Ishikawa (cell line): ENCODE results near the gene EIF4E3.

Experiments used
- EGR1 ChIP-seq: IDR thresholded peaks from 2 replicates; pipeline ENCODE4 v1.6.1; 2012
- EP300 ChIP-seq: IDR thresholded peaks from 2 replicates; pipeline ENCODE4 v1.6.1; 2012; ENCODE audit warnings: borderline replicate concordance
- TAF1 ChIP-seq: IDR thresholded peaks from 2 replicates; pipeline ENCODE4 v1.6.1; 2012; ENCODE audit warnings: low read depth, mild to moderate bottlenecking
- YY1 ChIP-seq: IDR thresholded peaks from 2 replicates; pipeline ENCODE4 v1.6.1; 2012; ENCODE audit warnings: low read depth
- TF ChIP-seq, protein P1 (sequence below): IDR thresholded peaks from 2 replicates; pipeline ENCODE4 v1.6.1; 2012; ENCODE audit warnings: low read depth, mild to moderate bottlenecking

DNA sequence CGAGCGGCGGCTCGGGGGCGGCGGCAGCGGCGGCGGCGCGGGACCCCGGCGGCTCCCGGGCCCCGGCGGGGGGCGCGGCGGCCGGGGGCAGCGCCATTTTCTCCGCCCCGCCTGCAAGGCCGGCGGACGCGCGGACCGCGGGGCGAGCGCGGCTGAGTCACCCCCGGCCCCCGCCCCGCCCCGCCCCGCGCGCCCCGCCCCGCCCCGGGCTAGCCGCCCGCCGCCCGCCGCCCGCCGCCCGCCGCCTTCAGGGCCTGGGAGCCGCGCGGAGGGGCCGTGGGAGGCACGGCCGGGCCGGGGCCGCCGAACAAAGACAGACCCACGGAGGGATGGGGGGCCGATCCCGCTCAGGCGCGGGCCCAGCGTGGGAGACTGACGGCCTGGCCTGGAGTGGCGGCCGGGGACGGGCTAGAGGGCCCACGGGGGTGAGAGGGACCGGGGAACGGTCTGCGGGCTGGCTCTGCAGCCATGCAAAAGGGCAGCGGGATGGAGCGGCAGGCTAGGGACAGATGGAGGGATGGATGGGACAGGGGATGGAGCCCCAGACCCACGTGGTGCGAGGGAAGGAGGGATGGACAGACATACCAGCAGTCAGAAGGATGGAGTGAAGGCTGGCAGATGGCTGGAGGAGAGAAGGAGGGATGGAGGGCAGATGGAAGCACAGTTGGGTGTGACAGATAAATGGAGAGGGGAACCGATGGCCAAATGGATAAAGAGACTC lies at the start of gene EIF4E3:
- peak; percentile 67; the same call in 1 of the 2 replicates for TF ChIP-seq YY1
- TF ChIP-seq, protein P1, sequence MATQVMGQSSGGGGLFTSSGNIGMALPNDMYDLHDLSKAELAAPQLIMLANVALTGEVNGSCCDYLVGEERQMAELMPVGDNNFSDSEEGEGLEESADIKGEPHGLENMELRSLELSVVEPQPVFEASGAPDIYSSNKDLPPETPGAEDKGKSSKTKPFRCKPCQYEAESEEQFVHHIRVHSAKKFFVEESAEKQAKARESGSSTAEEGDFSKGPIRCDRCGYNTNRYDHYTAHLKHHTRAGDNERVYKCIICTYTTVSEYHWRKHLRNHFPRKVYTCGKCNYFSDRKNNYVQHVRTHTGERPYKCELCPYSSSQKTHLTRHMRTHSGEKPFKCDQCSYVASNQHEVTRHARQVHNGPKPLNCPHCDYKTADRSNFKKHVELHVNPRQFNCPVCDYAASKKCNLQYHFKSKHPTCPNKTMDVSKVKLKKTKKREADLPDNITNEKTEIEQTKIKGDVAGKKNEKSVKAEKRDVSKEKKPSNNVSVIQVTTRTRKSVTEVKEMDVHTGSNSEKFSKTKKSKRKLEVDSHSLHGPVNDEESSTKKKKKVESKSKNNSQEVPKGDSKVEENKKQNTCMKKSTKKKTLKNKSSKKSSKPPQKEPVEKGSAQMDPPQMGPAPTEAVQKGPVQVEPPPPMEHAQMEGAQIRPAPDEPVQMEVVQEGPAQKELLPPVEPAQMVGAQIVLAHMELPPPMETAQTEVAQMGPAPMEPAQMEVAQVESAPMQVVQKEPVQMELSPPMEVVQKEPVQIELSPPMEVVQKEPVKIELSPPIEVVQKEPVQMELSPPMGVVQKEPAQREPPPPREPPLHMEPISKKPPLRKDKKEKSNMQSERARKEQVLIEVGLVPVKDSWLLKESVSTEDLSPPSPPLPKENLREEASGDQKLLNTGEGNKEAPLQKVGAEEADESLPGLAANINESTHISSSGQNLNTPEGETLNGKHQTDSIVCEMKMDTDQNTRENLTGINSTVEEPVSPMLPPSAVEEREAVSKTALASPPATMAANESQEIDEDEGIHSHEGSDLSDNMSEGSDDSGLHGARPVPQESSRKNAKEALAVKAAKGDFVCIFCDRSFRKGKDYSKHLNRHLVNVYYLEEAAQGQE = no peak
- TF ChIP-seq TAF1 = no peak
- TF ChIP-seq EP300 = no peak
- TF ChIP-seq EGR1 = no peak
